Neural progenitor cell (in vitro differentiated cells): ENCODE results near the gene KCNK3.

Experiments
- CTCF ChIP-seq: fragments of 200-600 bp; sonication (generic); IDR thresholded peaks from 2 replicates; pipeline ENCODE4 v1.5.1; 2017; ENCODE audit warnings: antibody characterized with exemption, mild to moderate bottlenecking
- EZH2 ChIP-seq: fragments of 200-600 bp; sonication (generic); IDR thresholded peaks from 2 replicates; pipeline ENCODE4 v1.6.1; 2017; ENCODE audit warnings: antibody characterized with exemption, mild to moderate bottlenecking, moderate library complexity
- EZH2phosphoT487 ChIP-seq: fragments of 200-600 bp; sonication (generic); IDR thresholded peaks from 2 replicates; pipeline ENCODE4 v1.6.1; 2017; ENCODE audit warnings: antibody characterized with exemption

GRCh38 chr2:26682155-26682554 is 10.4 kb upstream of the KCNK3 start:
- TF ChIP-seq CTCF (no peak), EZH2 (no peak), EZH2phosphoT487 (no peak)
